Measurements from ENCODE around the gene LMF1.

Gene LMF1

DNA sequence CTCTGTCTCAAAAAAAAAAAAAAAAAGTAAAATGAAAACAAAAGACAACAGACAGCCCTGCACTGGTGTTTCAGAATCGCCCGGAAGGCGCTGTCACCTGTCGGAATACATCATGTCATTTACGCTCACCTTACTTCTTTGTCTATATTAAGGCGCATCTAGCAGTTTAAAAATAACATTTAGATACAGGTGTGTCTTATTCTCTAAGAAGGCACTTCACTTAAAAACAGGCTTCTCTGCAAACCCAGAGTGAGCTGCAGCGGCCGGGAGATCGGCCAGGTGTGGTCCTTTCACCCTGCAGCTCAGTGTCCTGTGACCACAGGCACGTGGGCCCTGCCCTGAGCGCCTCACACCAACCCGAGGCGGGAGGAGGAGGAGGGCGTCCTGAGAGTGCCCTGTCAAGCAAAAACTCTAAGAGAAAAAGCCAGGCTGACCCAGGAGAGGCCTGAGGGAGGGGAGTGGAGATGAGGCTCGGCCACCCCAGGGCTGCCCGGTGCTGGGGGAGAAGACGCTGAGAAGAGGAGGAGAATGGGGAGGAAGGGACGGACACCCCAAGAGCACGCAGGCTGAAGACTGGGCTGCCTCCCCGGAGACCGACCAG is 3.3 kb upstream of the LMF1 start:
- H2AFZ ChIP-seq (ENCODE audit: low read depth): no peak overlapping the region

GRCh38 chr16:973366-973765 is 2.6 kb upstream of the LMF1 start:
- TF ChIP-seq, protein P1, sequence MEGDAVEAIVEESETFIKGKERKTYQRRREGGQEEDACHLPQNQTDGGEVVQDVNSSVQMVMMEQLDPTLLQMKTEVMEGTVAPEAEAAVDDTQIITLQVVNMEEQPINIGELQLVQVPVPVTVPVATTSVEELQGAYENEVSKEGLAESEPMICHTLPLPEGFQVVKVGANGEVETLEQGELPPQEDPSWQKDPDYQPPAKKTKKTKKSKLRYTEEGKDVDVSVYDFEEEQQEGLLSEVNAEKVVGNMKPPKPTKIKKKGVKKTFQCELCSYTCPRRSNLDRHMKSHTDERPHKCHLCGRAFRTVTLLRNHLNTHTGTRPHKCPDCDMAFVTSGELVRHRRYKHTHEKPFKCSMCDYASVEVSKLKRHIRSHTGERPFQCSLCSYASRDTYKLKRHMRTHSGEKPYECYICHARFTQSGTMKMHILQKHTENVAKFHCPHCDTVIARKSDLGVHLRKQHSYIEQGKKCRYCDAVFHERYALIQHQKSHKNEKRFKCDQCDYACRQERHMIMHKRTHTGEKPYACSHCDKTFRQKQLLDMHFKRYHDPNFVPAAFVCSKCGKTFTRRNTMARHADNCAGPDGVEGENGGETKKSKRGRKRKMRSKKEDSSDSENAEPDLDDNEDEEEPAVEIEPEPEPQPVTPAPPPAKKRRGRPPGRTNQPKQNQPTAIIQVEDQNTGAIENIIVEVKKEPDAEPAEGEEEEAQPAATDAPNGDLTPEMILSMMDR (conservative IDR thresholded peaks at IDR 0.05; ENCODE audit: low read depth, low read length): no peak
- Histone ChIP-seq H2AFZ (ENCODE audit: low read depth) (no peak overlapping the region), H4K20me1 (ENCODE audit: insufficient read depth) (no peaks in the 10 kb centered on the region), H3K27me3 (ENCODE audit: insufficient read depth, low read depth) (peaks cover 65% of the 10 kb centered on the region), H3K4me2 (no peak overlapping the region), H3K9ac (no peak overlapping the region), H3K27ac (no peak overlapping the region), H3K4me1 (ENCODE audit: low read depth, poor library complexity, severe bottlenecking) (no peaks in the 10 kb centered on the region), H3K36me3 (ENCODE audit: insufficient read depth) (no peaks in the 10 kb centered on the region), H3K79me2 (ENCODE audit: insufficient read depth, low read depth) (no peaks in the 10 kb centered on the region), H3K4me3 (IDR thresholded peaks at IDR 0.05; ENCODE audit: insufficient read depth, low read depth, low read length) (no peak overlapping the region)

More for the DNA sequence above, 3.3 kb upstream of the LMF1 start:
- TF ChIP-seq, protein P1 (conservative IDR thresholded peaks at IDR 0.05; ENCODE audit: low read depth, low read length): no peak
- no peak overlapping the region for H3K4me2 ChIP-seq
- H3K9ac ChIP-seq: no peak overlapping the region
- H3K36me3 ChIP-seq (ENCODE audit: insufficient read depth): no peaks in the 10 kb centered on the region
- no peak overlapping the region for H3K4me3 ChIP-seq (IDR thresholded peaks at IDR 0.05; ENCODE audit: insufficient read depth, low read depth, low read length)
- H3K4me1 ChIP-seq (ENCODE audit: low read depth, poor library complexity, severe bottlenecking): no peaks in the 10 kb centered on the region
- peaks cover 68% of the 10 kb centered on the region for H3K27me3 ChIP-seq (ENCODE audit: insufficient read depth, low read depth)
- H3K27ac ChIP-seq: no peak overlapping the region
- no peaks in the 10 kb centered on the region for H3K79me2 ChIP-seq (ENCODE audit: insufficient read depth, low read depth)
- no peaks in the 10 kb centered on the region for H4K20me1 ChIP-seq (ENCODE audit: insufficient read depth)

DNA sequence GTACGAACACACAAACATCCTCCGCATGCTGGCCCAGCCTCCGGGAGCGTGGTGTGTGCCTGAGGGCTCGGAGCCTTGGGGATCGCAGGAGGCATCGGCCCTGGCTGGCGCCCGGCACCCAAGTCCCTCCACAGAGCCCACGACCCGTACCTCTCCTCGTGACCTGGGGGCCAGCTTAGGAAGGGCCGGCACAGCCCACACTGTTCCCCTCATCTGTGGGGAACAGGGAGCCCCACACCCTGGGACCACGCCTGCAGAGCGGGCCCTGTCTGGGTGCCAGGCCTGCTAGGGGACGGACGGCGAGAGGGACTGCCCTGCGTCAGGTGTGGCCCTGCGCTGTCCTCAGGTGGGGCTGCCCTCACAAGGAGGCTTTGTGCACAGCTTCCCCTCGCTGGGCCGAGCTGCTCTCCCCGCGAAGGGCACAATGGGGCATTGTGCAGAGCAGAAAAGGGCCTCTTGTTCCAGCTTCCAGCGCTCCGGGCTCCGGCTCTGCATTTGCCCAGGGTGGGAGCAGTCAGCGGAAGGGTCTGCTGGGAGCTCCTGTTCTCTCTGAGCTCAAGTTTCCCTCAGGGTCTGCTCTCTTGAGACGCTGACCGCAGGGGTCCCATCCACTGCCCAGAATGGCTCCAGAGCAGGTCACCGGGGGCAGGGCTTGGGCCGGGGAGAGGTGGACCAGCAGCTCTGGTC is 1.7 kb upstream of the LMF1 start:
- H3K4me1 ChIP-seq (ENCODE audit: low read depth, poor library complexity, severe bottlenecking): no peaks in the 10 kb centered on the region
- H3K9ac ChIP-seq: no peak overlapping the region
- H2AFZ ChIP-seq (ENCODE audit: low read depth): no peak overlapping the region
- H3K27ac ChIP-seq: no peak overlapping the region
- TF ChIP-seq, protein P1 (conservative IDR thresholded peaks at IDR 0.05; ENCODE audit: low read depth, low read length): no peak
- no peaks in the 10 kb centered on the region for H3K79me2 ChIP-seq (ENCODE audit: insufficient read depth, low read depth)
- no peak overlapping the region for H3K4me2 ChIP-seq
- H3K4me3 ChIP-seq (IDR thresholded peaks at IDR 0.05; ENCODE audit: insufficient read depth, low read depth, low read length): no peak overlapping the region
- no peaks in the 10 kb centered on the region for H3K36me3 ChIP-seq (ENCODE audit: insufficient read depth)
- H3K27me3 ChIP-seq (ENCODE audit: insufficient read depth, low read depth): peaks cover 61% of the 10 kb centered on the region
- no peaks in the 10 kb centered on the region for H4K20me1 ChIP-seq (ENCODE audit: insufficient read depth)

- H3K27ac ChIP-seq: no peak overlapping the region
- no peak overlapping the region for H3K4me2 ChIP-seq
- no peak overlapping the region for H3K9ac ChIP-seq
- no peaks in the 10 kb centered on the region for H3K36me3 ChIP-seq (ENCODE audit: insufficient read depth)
- no peaks in the 10 kb centered on the region for H4K20me1 ChIP-seq (ENCODE audit: insufficient read depth)
- H3K4me1 ChIP-seq (ENCODE audit: low read depth, poor library complexity, severe bottlenecking): no peaks in the 10 kb centered on the region
- H3K79me2 ChIP-seq (ENCODE audit: insufficient read depth, low read depth): no peaks in the 10 kb centered on the region
- TF ChIP-seq, protein P1 (conservative IDR thresholded peaks at IDR 0.05; ENCODE audit: low read depth, low read length): no peak
- H2AFZ ChIP-seq (ENCODE audit: low read depth): no peak overlapping the region
- H3K4me3 ChIP-seq (IDR thresholded peaks at IDR 0.05; ENCODE audit: insufficient read depth, low read depth, low read length): no peak overlapping the region
- peaks cover 56% of the 10 kb centered on the region for H3K27me3 ChIP-seq (ENCODE audit: insufficient read depth, low read depth)
These were observed 1.2 kb upstream of the LMF1 start for GRCh38 chr16:971981-972315.
